ENCODE results near the gene ESCO1.

DNA sequence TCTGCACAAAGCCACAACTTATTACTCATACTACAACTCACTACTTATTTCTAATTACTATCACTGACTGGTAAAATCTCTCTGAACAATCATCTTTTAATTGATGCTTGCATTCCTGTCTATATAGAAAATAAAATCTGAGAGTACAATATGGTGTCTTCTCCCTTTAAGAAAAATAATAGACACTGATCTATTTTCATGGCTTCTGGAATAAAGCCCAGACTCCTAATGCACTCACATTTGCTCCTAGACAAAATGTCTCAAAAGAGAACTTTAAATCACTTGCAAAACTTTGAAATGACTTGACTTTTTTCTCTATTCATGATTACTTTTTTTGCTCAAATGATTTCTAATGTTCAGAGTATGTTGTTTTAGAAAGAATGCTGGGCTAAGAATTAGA lies 28.7 kb downstream of the ESCO1 start:
- TF ChIP-seq, protein P1, sequence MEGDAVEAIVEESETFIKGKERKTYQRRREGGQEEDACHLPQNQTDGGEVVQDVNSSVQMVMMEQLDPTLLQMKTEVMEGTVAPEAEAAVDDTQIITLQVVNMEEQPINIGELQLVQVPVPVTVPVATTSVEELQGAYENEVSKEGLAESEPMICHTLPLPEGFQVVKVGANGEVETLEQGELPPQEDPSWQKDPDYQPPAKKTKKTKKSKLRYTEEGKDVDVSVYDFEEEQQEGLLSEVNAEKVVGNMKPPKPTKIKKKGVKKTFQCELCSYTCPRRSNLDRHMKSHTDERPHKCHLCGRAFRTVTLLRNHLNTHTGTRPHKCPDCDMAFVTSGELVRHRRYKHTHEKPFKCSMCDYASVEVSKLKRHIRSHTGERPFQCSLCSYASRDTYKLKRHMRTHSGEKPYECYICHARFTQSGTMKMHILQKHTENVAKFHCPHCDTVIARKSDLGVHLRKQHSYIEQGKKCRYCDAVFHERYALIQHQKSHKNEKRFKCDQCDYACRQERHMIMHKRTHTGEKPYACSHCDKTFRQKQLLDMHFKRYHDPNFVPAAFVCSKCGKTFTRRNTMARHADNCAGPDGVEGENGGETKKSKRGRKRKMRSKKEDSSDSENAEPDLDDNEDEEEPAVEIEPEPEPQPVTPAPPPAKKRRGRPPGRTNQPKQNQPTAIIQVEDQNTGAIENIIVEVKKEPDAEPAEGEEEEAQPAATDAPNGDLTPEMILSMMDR (conservative IDR thresholded peaks at IDR 0.05; ENCODE audit: low read depth, low read length) = no peak
- TF ChIP-seq EZH2 (IDR thresholded peaks at IDR 0.05; ENCODE audit: borderline replicate concordance, low read depth, low read length, poor library complexity, severe bottlenecking) = no peak

Data from A673 (cell line).